Subcutaneous abdominal adipose tissue (tissue), 5 donors: ENCODE results near the gene MIEF1.
A peak's percentile ranks its signal among the peaks of the same experiment; 100 is the strongest.

Experiments used
- H3K27ac ChIP-seq: one replicate; pipeline ENCODE4 v1.7.0; 2013; ENCODE audit warnings: low read depth, mild to moderate bottlenecking, inconsistent platforms, low read length, moderate library complexity
- H3K27me3 ChIP-seq, 5 donors: one replicate each; pipeline ENCODE4 v1.7.0; 2013; ENCODE audit warnings: low read length in 5 of 5, inconsistent platforms in 1 of 5; ENCODE audit not compliant: control insufficient read depth in 5 of 5, insufficient read depth in 4 of 5
- H3K36me3 ChIP-seq, 5 donors: one replicate each; pipeline ENCODE4 v1.7.0; 2013; ENCODE audit warnings: low read length in 5 of 5; ENCODE audit not compliant: control insufficient read depth in 5 of 5, insufficient read depth in 5 of 5
- H3K4me1 ChIP-seq, 5 donors: one replicate each; pipeline ENCODE4 v1.7.0; 2013; ENCODE audit warnings: low read length in 5 of 5, mild to moderate bottlenecking in 3 of 5, moderate library complexity in 1 of 5; ENCODE audit not compliant: control insufficient read depth in 5 of 5, insufficient read depth in 5 of 5
- H3K4me3 ChIP-seq, 5 donors: one replicate each; pipeline ENCODE4 v1.7.0; 2013; ENCODE audit warnings: low read length in 5 of 5, low read depth in 1 of 5
- H3K9ac ChIP-seq, 5 donors: one replicate each; pipeline ENCODE4 v1.7.0; 2013; ENCODE audit warnings: low read length in 5 of 5, mild to moderate bottlenecking in 4 of 5, moderate library complexity in 3 of 5
- H3K9me3 ChIP-seq, 5 donors: one replicate each; pipeline ENCODE4 v1.7.0; 2013; ENCODE audit warnings: low read length in 5 of 5; ENCODE audit not compliant: control insufficient read depth in 5 of 5
- donor health status: healthy.
- donor health status: healthy.
- donor health status: healthy.
- donor health status: healthy.
- donor health status: healthy.

MIEF1 gene

GRCh38 chr22:39553429-39553828 lies 51.3 kb downstream of the MIEF1 start:
- H3K36me3 ChIP-seq = no peaks in the 10 kb centered on the region
- H3K27me3 ChIP-seq = peaks cover 15 to 56% (median 34%) of the 10 kb centered on the region in 5 donors
- H3K4me3 ChIP-seq = no peak overlapping the region
- no peak overlapping the region for H3K9ac ChIP-seq
- peaks cover 0 to 8% (median 4%) of the 10 kb centered on the region in 5 donors for H3K4me1 ChIP-seq
- H3K9me3 ChIP-seq = no peaks in the 10 kb centered on the region
- H3K27ac ChIP-seq = no peak overlapping the region

DNA sequence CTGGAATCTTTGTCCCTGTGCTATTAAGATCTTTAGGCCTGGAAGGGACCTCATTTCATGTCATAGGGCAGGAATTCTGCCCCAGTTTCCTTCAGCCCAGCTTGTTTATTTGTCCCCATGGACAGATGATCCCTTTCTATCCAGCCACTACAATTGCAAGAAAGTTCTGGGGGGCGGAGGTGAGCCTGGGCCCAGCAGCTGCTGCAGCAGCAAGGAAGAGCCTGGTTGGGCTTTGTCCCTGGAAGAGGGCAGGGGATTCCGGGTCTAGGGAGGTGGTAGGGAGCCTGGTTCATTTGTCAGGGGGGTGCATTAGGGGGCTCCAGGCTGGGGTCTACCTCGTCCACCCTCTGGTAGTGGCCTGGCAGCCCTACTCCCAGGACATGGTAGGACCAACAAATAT lies 52.1 kb downstream of the MIEF1 start:
- H3K27ac ChIP-seq = no peak overlapping the region
- H3K27me3 ChIP-seq = peaks cover 23 to 61% (median 40%) of the 10 kb centered on the region in 5 donors
- H3K36me3 ChIP-seq = no peaks in the 10 kb centered on the region
- peaks cover 0 to 10% (median 7%) of the 10 kb centered on the region in 5 donors for H3K4me1 ChIP-seq
- no peak overlapping the region for H3K9ac ChIP-seq
- no peak overlapping the region for H3K4me3 ChIP-seq
- no peaks in the 10 kb centered on the region for H3K9me3 ChIP-seq

- no peaks in the 10 kb centered on the region for H3K9me3 ChIP-seq
- peaks cover 0 to 10% (median 7%) of the 10 kb centered on the region in 5 donors for H3K4me1 ChIP-seq
- H3K27me3 ChIP-seq = peaks cover 24 to 53% (median 49%) of the 10 kb centered on the region in 5 donors
- H3K4me3 ChIP-seq = peak overlapping the region in 2 of 5 donors; percentile 28 to 42
- H3K36me3 ChIP-seq = no peaks in the 10 kb centered on the region
- H3K27ac ChIP-seq = no peak overlapping the region
- no peak overlapping the region for H3K9ac ChIP-seq
Observed at GRCh38 chr22:39556970-39557841, 55.1 kb downstream of the MIEF1 start.

- Histone ChIP-seq H3K9me3 (no peaks in the 10 kb centered on the region), H3K9ac (no peak overlapping the region), H3K4me3 (no peak overlapping the region), H3K27me3 (peaks cover 24 to 56% (median 47%) of the 10 kb centered on the region in 5 donors), H3K36me3 (no peaks in the 10 kb centered on the region), H3K4me1 (peaks cover 0 to 10% (median 7%) of the 10 kb centered on the region in 5 donors), H3K27ac (no peak overlapping the region)
Observed at GRCh38 chr22:39558254-39558727, 56.2 kb downstream of the MIEF1 start.

- no peaks in the 10 kb centered on the region for H3K36me3 ChIP-seq
- no peaks in the 10 kb centered on the region for H3K9me3 ChIP-seq
- H3K27me3 ChIP-seq = peaks cover 24 to 63% (median 53%) of the 10 kb centered on the region in 5 donors
- peaks cover 0 to 10% (median 7%) of the 10 kb centered on the region in 5 donors for H3K4me1 ChIP-seq
- H3K9ac ChIP-seq = no peak overlapping the region
- no peak overlapping the region for H3K4me3 ChIP-seq
- no peak overlapping the region for H3K27ac ChIP-seq
Observed at GRCh38 chr22:39558950-39559349, 56.9 kb downstream of the MIEF1 start.

DNA sequence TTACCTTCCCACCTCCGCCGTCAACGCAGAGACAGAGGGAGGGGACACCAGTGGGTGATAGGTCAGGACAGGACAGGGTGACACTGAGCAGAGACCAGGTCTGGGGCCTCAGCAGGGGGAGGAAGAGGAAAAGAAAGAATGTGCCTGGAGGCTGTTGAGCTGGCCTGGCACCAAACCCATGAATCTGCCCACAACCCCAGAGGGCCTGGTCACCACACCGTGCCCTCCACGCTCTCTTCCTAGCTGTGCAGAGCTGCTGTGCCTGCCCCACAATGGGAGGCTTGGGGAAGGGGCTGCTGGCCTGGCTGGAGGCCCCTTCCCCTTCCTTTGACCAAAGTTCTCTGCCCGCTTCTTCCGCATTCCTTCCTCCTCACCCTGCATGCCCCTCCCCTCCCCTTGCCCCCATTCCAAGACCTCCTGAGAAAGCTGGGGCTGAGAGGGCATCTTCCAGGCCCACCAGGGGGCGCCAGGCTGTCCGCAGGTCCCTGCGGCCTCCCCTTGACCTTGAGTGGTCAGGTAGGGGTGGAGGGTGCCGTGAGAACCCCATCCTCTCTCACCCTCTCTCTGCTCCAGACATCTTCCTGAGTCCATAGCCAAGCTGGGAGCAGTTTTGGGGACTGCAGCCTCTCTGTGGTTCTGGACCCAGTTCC lies 57.5 kb downstream of the MIEF1 start:
- no peaks in the 10 kb centered on the region for H3K9me3 ChIP-seq
- H3K9ac ChIP-seq = no peak overlapping the region
- H3K36me3 ChIP-seq = no peaks in the 10 kb centered on the region
- H3K27ac ChIP-seq = no peak overlapping the region
- no peak overlapping the region for H3K4me3 ChIP-seq
- peaks cover 24 to 66% (median 56%) of the 10 kb centered on the region in 5 donors for H3K27me3 ChIP-seq
- H3K4me1 ChIP-seq = peaks cover 0 to 10% (median 7%) of the 10 kb centered on the region in 5 donors

- Histone ChIP-seq H3K9me3 (no peaks in the 10 kb centered on the region), H3K27ac (no peak overlapping the region), H3K4me3 (no peak overlapping the region), H3K4me1 (peaks cover 0 to 10% (median 7%) of the 10 kb centered on the region in 5 donors), H3K27me3 (peaks cover 24 to 66% (median 59%) of the 10 kb centered on the region in 5 donors), H3K9ac (no peak overlapping the region), H3K36me3 (no peaks in the 10 kb centered on the region)
Observed at GRCh38 chr22:39560127-39560526, 58.0 kb downstream of the MIEF1 start.

GRCh38 chr22:39562839-39563489 lies 60.9 kb downstream of the MIEF1 start:
- H3K4me1 ChIP-seq = peaks cover 0 to 7% (median 6%) of the 10 kb centered on the region in 5 donors
- peaks cover 15 to 48% (median 41%) of the 10 kb centered on the region in 5 donors for H3K27me3 ChIP-seq
- H3K27ac ChIP-seq = no peak overlapping the region
- H3K9me3 ChIP-seq = no peaks in the 10 kb centered on the region
- no peak overlapping the region for H3K4me3 ChIP-seq
- H3K36me3 ChIP-seq = no peaks in the 10 kb centered on the region
- H3K9ac ChIP-seq = no peak overlapping the region

DNA sequence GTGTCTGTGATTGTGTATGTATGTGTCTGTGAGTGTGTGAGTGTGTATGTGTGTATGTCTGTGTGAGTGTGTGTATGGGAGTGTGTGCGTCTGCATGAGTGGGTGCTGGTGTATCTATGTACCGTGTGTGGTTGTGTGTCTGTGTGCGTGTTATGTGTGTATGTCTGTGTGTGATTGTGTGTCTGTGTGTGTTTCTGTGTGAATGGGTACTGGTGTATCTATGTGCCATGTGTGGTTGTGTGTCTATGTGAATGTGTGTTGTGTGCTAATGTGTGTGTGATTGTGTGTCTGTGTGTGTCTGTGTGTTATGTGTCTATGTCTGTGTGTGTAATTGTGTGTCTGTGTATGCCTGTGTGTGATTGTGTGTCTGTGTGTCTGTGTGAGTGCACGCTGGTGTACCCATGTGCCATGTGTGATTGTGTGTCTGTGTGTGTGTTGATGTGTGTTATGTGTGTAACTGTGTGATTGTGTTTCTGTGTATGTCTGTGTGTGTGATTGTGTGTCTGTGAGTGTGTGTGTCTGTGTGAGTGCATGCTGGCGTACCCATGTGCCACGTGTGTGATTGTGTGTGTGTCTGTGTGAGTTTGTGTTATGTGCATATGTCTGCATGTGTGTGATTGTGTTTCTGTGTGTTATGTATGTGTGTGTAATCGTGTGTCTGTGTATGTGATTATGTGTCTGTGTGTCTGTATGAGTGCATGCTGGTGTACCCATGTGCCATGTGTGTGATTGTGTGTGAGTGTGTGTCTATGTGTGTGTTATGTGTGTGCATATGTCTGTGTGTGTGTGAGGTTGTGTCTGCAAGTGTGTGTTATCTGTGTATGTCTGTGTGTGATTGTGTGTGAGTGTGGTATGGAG lies 61.7 kb downstream of the MIEF1 start:
- Histone ChIP-seq H3K27me3 (peaks cover 8 to 42% (median 34%) of the 10 kb centered on the region in 5 donors), H3K27ac (no peak overlapping the region), H3K9ac (no peak overlapping the region)

More for the DNA sequence above, 61.7 kb downstream of the MIEF1 start:
- no peak overlapping the region for H3K4me3 ChIP-seq
- H3K36me3 ChIP-seq = no peaks in the 10 kb centered on the region
- no peaks in the 10 kb centered on the region for H3K9me3 ChIP-seq
- no peaks in the 10 kb centered on the region for H3K4me1 ChIP-seq
